ENCODE results near the gene AKR1E2.

Gene AKR1E2

DNA sequence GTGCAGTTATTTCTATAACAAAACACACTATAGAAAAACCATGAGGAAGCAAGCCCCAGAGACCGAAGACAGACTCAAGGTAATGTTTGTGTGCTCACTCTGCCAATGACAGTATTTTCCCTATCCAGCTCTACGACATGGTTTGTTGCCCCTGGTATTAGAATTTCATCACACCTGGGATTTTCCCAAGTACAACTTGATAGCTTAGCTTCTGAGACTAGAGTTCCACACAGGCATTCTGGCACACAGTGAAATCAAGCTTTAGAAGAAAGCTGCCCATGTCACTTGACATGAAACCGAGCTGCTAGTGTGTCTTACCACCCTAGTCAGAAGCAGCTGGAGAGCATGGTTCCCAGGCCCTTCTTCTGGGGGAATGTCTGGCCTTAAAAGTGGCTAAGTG lies 44.1 kb upstream of the AKR1E2 start:
- Histone ChIP-seq H3K4me3 (ENCODE audit: low read depth in 1 of 2, low read length in 1 of 2) (no peak overlapping the region), H3K36me3 (no peaks in the 10 kb centered on the region), H3K4me1 (ENCODE audit: control insufficient read depth in 1 of 2, insufficient read depth in 1 of 2, low read depth in 1 of 2, low read length in 1 of 2) (no peaks in the 10 kb centered on the region), H3K27me3 (peaks cover 8% of the 10 kb centered on the region), H3K27ac (no peak overlapping the region), H3K9me3 (no peaks in the 10 kb centered on the region)
- TF ChIP-seq CTCF (IDR thresholded peaks at IDR 0.05): no peak

DNA sequence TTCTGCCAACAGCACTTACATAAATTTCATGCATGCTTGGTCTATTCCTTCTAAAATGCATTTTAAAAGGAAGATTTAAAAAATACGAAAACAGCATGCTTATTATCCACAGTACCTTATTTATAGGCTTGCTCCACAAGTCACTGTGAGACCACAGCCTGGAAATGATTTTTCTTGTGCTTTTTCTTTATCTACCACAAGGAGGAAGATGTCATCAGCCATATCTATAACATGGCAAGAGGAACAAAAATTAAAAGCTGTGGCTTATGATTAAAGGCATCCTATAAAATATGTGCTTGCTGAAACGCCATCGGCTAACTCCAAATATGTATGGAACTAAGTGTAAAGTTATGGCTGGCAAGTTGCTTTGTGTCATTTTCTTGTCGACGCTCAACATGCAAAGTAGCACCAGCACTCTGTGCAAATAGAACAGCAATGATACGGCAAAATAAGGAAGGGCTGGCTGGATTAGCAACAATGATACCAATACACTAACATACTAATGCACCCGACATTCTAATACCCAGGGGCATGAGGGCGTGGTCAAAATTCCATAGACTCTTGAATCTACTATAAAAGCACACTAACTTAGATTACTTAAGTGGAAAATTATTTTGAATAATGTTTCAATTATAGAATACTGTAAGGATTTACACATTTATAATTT lies 41.2 kb upstream of the AKR1E2 start:
- Histone ChIP-seq H3K4me1 (ENCODE audit: control insufficient read depth in 1 of 2, insufficient read depth in 1 of 2, low read depth in 1 of 2, low read length in 1 of 2) (no peaks in the 10 kb centered on the region), H3K4me3 (ENCODE audit: low read depth in 1 of 2, low read length in 1 of 2) (no peak overlapping the region), H3K9me3 (no peaks in the 10 kb centered on the region), H3K36me3 (no peaks in the 10 kb centered on the region), H3K27me3 (peaks cover 8% of the 10 kb centered on the region), H3K27ac (no peak overlapping the region)
- no peak for TF ChIP-seq CTCF (IDR thresholded peaks at IDR 0.05)

DNA sequence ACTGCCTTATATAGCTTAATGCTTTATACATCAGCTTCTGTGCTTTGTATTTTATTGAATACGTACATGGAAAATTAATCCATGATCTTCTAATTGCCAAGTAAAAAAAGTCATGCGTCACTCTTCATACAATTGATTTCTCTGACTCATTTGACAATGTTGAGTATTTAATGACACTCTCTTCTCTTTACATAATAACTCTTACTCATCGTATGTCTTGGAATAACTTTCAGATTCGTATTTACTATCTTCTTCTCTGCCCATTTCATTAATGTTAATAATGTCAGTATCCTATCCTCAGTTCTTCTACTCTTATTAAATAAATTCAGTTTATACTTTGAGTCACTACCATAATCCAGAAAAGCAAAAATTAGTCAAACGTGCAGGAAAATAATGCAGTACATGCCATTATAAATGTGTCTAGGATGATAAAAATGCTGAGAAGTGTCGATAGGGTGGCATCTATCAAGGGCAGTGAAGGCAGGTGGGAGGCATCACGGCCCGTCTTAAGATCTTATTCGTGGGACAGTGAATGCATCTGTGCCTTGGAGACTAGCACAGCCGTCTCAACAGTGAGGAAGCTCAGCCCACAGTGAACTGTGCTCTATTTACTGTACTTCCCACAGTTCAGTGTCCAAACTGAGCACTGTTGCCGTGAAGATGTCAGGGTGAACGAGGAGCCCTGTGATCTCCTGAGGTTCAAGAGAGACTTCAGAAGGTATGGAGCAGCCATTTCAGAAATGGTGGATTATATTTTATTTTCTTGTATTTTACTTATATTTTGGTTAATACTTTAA lies 39.8 kb upstream of the AKR1E2 start:
- Histone ChIP-seq H3K27me3 (peaks cover 8% of the 10 kb centered on the region), H3K9me3 (no peaks in the 10 kb centered on the region), H3K27ac (no peak overlapping the region), H3K36me3 (no peaks in the 10 kb centered on the region), H3K4me3 (ENCODE audit: low read depth in 1 of 2, low read length in 1 of 2) (no peak overlapping the region), H3K4me1 (ENCODE audit: control insufficient read depth in 1 of 2, insufficient read depth in 1 of 2, low read depth in 1 of 2, low read length in 1 of 2) (no peaks in the 10 kb centered on the region)
- TF ChIP-seq CTCF (IDR thresholded peaks at IDR 0.05): no peak

DNA sequence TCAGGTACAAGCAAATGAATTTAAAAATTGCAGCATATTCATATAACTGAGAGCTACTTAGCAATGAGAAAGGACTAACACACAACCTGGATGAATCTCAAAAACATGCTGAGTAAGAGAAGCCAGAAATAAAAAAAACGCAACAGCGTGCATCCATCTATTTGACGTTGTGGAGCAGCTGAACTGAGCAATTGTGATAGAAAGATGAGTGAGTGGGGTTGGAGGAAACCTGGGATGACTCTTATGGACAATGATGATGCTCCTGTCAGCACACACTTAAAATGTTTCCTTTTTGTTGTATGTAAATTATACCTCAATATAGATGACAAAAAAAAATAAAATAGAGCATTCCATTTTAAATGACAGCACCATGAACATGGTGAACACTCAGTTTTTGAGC lies 36.0 kb upstream of the AKR1E2 start:
- H3K4me3 ChIP-seq (ENCODE audit: low read depth in 1 of 2, low read length in 1 of 2): no peak overlapping the region
- no peaks in the 10 kb centered on the region for H3K9me3 ChIP-seq
- no peak for TF ChIP-seq CTCF (IDR thresholded peaks at IDR 0.05)
- no peaks in the 10 kb centered on the region for H3K4me1 ChIP-seq (ENCODE audit: control insufficient read depth in 1 of 2, insufficient read depth in 1 of 2, low read depth in 1 of 2, low read length in 1 of 2)
- no peak overlapping the region for H3K27ac ChIP-seq
- no peaks in the 10 kb centered on the region for H3K36me3 ChIP-seq
- H3K27me3 ChIP-seq: peaks cover 3% of the 10 kb centered on the region

DNA sequence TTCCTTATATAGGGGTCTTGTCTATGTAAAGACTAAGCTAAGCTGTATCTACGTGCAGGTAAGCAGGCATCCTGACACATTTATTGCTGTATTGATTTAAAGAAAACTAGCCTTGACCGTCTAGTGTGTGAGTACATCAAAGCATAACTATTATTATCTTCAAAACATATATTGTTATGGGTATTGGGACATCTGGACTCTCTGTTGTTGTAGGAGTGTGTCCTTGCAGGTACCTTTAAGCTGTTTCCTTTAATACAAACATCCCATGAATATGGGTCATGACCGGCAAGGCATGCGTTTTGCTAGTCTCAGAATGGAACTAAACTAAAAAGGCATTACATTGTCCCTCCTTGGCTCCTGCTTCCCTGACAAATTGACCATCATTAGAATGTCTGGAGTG lies 35.1 kb upstream of the AKR1E2 start:
- H3K27ac ChIP-seq: no peak overlapping the region
- H3K27me3 ChIP-seq: no peaks in the 10 kb centered on the region
- no peak for TF ChIP-seq CTCF (IDR thresholded peaks at IDR 0.05)
- H3K4me3 ChIP-seq (ENCODE audit: low read depth in 1 of 2, low read length in 1 of 2): no peak overlapping the region
- no peaks in the 10 kb centered on the region for H3K36me3 ChIP-seq
- no peaks in the 10 kb centered on the region for H3K9me3 ChIP-seq
- no peaks in the 10 kb centered on the region for H3K4me1 ChIP-seq (ENCODE audit: control insufficient read depth in 1 of 2, insufficient read depth in 1 of 2, low read depth in 1 of 2, low read length in 1 of 2)
